DND-41 (cell line): Measurements from ENCODE around the gene NAPB.

ENCODE experiments used
- EZH2 ChIP-seq: IDR thresholded peaks from 3 replicates; pipeline ENCODE4 v1.6.1; 2012; ENCODE audit warnings: borderline replicate concordance, low read depth, mild to moderate bottlenecking, moderate library complexity, low read length, inconsistent platforms; ENCODE audit not compliant: severe bottlenecking
- TF ChIP-seq, protein P1 (sequence below): IDR thresholded peaks from 2 replicates; pipeline ENCODE4 v1.5.1; 2012; ENCODE audit warnings: borderline replicate concordance, low read length, moderate library complexity, mild to moderate bottlenecking; ENCODE audit not compliant: poor library complexity, severe bottlenecking; ENCODE audit errors: extremely low read depth

DNA sequence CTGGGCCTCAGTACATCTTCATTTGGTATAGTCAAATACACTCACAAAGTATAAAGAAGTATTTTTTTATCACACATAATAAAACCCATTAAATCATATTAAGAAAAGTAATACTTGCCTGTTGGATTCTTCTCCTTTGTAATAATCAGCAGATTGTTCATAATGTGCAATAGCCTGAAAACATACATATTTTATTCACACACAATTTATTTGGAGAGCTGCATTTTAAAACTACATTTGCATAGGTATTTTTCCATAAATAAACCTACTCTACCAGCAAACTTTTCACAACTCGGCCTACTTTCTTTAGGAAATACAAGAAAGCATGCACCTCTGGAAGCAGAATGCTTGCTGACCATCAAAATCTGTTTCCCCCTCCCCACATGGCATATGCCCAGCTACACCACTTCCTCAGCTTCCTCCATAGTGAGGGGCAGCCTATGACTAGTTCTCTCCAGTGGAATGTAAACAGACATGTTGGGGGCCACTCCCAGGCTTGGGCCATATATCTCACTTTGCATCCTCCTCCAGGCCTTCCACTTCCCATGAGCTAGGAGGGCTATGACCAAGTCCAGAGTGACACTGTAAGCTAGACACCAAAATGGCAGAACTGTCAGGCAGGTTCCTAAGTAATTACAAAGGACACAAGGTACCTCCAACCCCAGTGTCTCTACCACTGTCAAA, 31.1 kb downstream of the NAPB start:
- TF ChIP-seq, protein P1, sequence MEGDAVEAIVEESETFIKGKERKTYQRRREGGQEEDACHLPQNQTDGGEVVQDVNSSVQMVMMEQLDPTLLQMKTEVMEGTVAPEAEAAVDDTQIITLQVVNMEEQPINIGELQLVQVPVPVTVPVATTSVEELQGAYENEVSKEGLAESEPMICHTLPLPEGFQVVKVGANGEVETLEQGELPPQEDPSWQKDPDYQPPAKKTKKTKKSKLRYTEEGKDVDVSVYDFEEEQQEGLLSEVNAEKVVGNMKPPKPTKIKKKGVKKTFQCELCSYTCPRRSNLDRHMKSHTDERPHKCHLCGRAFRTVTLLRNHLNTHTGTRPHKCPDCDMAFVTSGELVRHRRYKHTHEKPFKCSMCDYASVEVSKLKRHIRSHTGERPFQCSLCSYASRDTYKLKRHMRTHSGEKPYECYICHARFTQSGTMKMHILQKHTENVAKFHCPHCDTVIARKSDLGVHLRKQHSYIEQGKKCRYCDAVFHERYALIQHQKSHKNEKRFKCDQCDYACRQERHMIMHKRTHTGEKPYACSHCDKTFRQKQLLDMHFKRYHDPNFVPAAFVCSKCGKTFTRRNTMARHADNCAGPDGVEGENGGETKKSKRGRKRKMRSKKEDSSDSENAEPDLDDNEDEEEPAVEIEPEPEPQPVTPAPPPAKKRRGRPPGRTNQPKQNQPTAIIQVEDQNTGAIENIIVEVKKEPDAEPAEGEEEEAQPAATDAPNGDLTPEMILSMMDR: no peak
- no peak for TF ChIP-seq EZH2
